ENCODE results near the gene DLX3.

Gene DLX3

DNA sequence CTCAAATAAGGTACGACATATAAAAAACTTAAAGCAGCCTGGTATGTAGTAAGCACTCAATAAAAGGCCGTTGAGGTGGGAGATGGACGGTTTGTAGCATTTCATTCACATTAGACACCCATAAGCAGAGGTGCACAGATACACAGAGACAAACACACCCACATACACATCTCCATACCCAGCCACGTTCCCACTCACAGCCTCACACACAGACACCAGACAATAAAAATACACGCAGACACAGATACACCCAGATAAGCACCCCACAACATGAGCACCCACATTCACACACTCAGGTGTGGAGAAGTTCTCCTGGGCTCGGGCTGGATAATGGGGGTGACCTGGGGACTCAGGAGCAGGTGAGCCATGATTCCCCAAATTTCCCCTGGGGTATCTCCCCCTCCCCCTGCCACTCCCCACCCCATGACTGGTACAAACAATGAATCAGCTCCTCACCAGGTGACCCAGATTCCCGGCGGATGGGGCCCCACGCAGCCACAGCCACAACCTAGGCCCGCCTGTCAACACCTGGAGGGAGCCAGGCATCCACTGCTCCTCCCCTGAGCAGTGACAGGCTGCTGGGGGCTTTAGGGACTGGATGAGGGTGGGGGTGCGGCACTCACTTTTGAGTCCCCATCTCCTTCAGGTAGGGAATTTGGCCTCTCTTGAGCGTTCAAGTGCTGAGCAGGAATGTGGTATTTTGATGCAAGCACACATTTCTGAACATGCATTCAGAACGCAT is 2.7 kb downstream of the DLX3 start:
- DNase-seq (ENCODE audit: low spot score) = no peak

DNA sequence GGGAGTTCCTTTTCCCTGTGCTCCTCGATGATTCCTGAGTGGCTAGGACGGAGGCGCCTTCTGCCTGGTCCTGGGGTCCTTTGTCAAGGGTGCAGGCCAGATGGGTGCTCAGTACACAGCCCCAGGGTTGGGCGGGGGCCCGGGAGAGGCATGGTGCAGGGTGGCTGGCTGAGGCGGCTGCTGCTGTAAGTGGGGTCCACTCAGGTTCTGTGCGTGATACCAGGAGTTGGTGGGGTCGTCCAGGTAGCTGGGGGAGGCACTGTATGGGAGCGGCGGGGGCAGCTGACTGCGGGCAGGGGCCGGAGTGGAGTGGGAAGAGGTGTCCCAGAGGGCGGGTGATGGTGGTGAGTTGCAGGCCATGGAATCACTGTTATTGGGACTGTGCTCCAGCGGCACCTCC is 3.6 kb downstream of the DLX3 start:
- DNase-seq (ENCODE audit: low spot score) = no peak

- DNase-seq (ENCODE audit: low spot score) = no peak
These were observed 4.1 kb downstream of the DLX3 start for GRCh38 chr17:49990921-49991320.

GRCh38 chr17:49990331-49990730 is 4.7 kb downstream of the DLX3 start:
- no peak for DNase-seq (ENCODE audit: low spot score)

DNA sequence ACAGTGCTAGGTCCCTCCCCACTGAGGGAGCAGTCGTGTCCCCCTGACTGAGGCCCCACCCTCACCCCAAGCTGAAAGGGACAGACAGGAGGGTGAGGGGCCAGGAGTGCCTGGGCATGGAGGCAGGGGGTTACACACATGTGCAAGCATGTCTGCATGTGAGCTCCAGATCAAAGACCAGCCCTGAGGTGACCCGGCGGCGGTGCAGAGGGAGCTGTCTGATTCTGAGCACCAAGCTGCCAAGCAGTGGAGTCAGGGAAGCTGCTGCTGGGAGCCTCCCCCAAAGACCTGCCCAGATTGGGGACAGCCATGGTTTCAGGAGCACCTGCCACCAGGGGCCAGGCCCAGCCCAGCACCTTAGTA is 5.5 kb downstream of the DLX3 start:
- DNase-seq (ENCODE audit: low spot score) = no peak

GRCh38 chr17:49987681-49988441 is 7.2 kb downstream of the DLX3 start:
- DNase-seq (ENCODE audit: low spot score) = peak; percentile 35

- no peak for DNase-seq (ENCODE audit: low spot score)
These were observed 7.8 kb downstream of the DLX3 start for GRCh38 chr17:49987290-49987585.

DNA sequence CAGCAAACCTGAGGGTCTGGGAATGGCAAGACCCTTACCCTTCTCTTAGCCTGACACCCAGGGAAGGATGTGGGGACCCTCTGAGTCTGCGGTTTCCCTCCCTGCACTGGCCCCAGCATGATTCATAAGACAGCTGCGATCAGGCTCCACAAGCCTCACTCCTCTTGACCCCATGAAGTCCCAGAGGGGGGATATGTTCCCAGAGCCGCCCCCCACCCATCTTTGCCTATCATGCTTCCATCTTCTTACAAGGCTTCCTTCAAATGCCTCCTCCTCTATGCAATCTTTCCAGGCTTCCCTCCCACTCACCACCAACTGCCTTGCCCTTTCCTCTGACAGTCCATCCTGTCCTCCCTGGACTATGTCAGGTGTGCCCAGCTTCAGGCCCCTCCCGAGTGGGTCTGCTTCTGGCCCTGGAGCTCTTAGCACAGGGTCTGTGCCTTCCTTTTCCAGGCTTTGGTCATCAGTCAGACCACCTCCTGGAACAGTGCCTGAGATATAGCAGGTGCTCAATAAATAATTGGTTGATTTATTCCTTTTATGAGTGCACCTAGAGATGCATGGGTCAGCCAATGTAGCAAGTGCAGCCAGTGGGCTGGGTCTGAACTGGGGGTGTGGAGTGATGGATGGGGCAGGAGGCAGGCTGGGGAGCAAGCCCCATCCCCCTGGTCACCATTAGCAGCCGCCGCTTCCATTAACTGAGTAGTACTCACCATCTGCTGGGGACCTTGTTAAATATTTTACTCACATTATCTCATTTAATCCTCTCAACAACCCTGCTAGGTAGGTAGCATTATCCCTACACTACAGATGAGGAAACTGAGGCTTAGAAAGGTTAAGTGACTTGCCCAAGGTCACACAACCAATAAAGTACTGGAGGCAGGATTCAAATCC is 8.4 kb downstream of the DLX3 start:
- DNase-seq (ENCODE audit: low spot score) = no peak

GRCh38 chr17:49985310-49985990 is 9.6 kb downstream of the DLX3 start:
- DNase-seq (ENCODE audit: low spot score) = no peak

DNA sequence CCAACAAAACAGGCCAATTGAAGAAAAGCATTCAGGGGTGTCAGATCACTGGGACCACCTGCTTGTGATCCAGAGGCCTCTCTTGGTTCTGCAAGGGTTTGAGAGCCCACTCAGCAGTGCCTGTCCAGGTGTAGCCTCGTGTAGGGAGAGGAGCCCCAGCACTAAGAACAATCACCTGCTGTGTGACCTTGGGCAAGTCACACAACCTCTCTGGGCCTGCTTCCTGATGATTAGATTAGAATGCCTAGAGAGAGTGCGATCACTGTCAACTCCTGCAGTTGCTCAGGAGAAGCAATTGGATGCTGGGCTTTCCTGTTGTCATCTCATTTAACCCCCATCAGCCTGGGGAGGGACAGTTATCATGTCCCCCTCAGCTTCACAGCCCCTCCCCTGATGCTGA is 10.2 kb downstream of the DLX3 start:
- DNase-seq (ENCODE audit: low spot score) = no peak

- DNase-seq (ENCODE audit: low spot score) = no peak
These were observed 10.7 kb downstream of the DLX3 start for GRCh38 chr17:49984283-49984682.

DNA sequence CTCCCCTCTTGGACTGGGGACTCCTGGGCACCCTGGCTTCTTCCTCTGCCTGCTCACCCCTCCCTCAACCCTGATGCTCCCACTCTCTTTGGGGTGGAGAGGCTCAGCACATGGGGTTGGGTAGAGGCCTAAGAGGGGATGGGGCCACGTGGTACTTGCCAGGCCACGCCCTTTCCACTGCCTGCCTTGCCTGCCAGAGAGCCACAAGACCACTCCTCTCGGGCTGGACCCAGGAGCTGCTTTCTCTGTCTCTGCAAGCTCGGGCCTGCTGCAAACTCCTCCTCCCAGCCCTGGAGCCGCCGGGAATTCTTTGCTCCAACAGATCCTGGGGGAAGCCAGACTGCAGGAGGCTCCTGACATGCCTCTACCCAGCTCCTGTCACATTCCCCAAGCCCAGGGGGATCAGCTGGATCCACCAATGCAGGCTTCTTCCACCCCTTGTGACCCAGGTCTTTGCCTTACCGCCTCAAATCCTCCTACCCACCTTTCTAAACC is 14.3 kb downstream of the DLX3 start:
- DNase-seq (ENCODE audit: low spot score) = no peak

- no peak for DNase-seq (ENCODE audit: low spot score)
These were observed 15.1 kb downstream of the DLX3 start for GRCh38 chr17:49979748-49980479.

DNA sequence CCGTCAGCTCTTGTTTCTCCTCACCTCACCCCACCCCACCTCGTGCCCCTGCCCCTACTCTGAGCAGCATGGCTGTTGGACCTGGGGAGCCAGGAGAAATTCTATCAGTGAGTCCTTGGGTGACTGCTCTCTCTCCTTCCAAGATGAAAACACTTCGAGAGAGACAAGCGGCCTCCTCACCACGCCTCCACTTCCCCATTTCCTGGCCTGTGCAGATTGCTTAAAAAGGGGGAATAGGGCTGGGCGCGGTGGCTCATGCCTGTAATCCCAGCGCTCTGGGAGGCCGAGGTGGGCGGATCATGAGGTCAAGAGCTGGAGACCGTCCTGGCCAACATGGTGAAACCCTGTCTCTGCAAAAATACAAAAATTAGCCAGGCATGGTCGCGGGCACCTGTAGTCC is 16.5 kb downstream of the DLX3 start:
- no peak for DNase-seq (ENCODE audit: low spot score)

GRCh38 chr17:49977463-49978389 is 17.3 kb downstream of the DLX3 start:
- DNase-seq (ENCODE audit: low spot score) = no peak

DNA sequence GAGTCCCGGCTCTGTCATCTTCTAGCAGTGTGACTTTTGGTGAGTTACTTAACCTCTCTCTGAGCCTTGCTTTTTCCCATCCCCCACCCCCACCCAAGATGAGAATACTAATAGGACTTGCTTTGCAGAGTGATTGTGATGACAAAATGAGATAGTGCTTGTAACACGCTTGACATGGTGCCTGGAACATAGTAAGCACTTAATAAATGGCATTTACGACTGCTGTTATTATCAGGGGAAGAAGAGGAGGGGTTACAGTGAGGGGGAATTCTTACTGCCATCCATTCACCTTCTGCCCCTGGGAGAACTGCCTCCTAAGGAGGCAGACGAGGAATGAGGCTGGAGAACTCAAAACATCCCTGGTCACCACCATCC is 18.2 kb downstream of the DLX3 start:
- DNase-seq (ENCODE audit: low spot score) = no peak

- DNase-seq (ENCODE audit: low spot score) = no peak
These were observed 18.7 kb downstream of the DLX3 start for GRCh38 chr17:49976163-49976827.

- no peak for DNase-seq (ENCODE audit: low spot score)
These were observed 19.5 kb downstream of the DLX3 start for GRCh38 chr17:49975531-49975930.

- DNase-seq (ENCODE audit: low spot score) = no peak
These were observed 21.8 kb downstream of the DLX3 start for GRCh38 chr17:49973271-49973615.

All from Ammon's horn (tissue), 1 donor.